Measurements from ENCODE around the gene EMD.
"Not testable (repeated sequence)": the region's sequence is repeated elsewhere in the genome, so short reads cannot be mapped to it uniquely, and the experiment has no call there.

GRCh38 chrX:154389812-154390747, 11.0 kb downstream of the EMD start:
- not testable (repeated sequence) for TF ChIP-seq CTCF (conservative IDR thresholded peaks at IDR 0.05; ENCODE audit: low read length); EZH2phosphoT487 (IDR thresholded peaks at IDR 0.05; ENCODE audit: borderline replicate concordance)
